Natural killer cell (primary cell): Measurements from ENCODE around the gene KDM3B. TPM values are rescaled to one million over a fixed set of nuclear protein-coding genes. Genes with fewer than 3 reads are reported as not detected.

Experiments used
- ATAC-seq, 3 donors: fragments of 150-1000 bp in 2 of 3; fragments of 200-7000 bp in 1 of 3; cut with Tn5 transposase; 1 replicate in 1 of 3; 2 replicates in 2 of 3; pipeline ENCODE4 v1.10.0; 2021; ENCODE audit warnings: mild to moderate bottlenecking in 2 of 3, moderate library complexity in 2 of 3
- DNase-seq, 2 donors: peaks; one replicate each; pipeline versions ENCODE4 v3.0.0 to v3.0.0-alpha.2; 2013 to 2021; ENCODE audit warnings: mixed read lengths in 1 of 2
- H3K27ac ChIP-seq: one replicate; pipeline ENCODE4 v1.5.1; 2013; ENCODE audit warnings: mild to moderate bottlenecking, low read length
- H3K27me3 ChIP-seq: one replicate; pipeline ENCODE4 v1.6.1; 2013; ENCODE audit warnings: low read length; ENCODE audit not compliant: control insufficient read depth, insufficient read depth
- H3K36me3 ChIP-seq: one replicate; pipeline ENCODE4 v1.6.1; 2013; ENCODE audit warnings: low read length; ENCODE audit not compliant: control insufficient read depth, insufficient read depth
- H3K4me1 ChIP-seq: one replicate; pipeline ENCODE4 v1.6.1; 2013; ENCODE audit warnings: low read length; ENCODE audit not compliant: control insufficient read depth, insufficient read depth
- H3K4me3 ChIP-seq: one replicate; pipeline ENCODE4 v1.5.1; 2013; ENCODE audit warnings: low read length
- H3K9me3 ChIP-seq: one replicate; pipeline ENCODE4 v1.6.1; 2013; ENCODE audit warnings: low read length; ENCODE audit not compliant: control insufficient read depth, insufficient read depth
- H3K27ac Mint-ChIP-seq, 2 donors: one replicate each; pipeline ENCODE4 v1.8.0; 2022; ENCODE audit warnings: mild to moderate bottlenecking in 2 of 2, mixed read lengths in 2 of 2, moderate library complexity in 1 of 2
- H3K27me3 Mint-ChIP-seq, 2 donors: one replicate each; pipeline ENCODE4 v1.8.0; 2022; ENCODE audit warnings: low read depth in 2 of 2, mixed read lengths in 2 of 2
- H3K36me3 Mint-ChIP-seq: one replicate; pipeline ENCODE4 v1.8.0; 2022; ENCODE audit warnings: mixed read lengths
- H3K4me1 Mint-ChIP-seq, 2 donors: one replicate each; pipeline ENCODE4 v1.8.0; 2022; ENCODE audit warnings: mixed read lengths in 2 of 2
- H3K4me3 Mint-ChIP-seq: one replicate; pipeline ENCODE4 v1.8.0; 2022; ENCODE audit warnings: mild to moderate bottlenecking, moderate library complexity, mixed read lengths
- H3K9me3 Mint-ChIP-seq, 2 donors: one replicate each; pipeline ENCODE4 v1.8.0; 2022; ENCODE audit warnings: mixed read lengths in 2 of 2
- WGBS: methylation state at CpG from one replicate; pipeline ENCODE4 v1.1.7; 2013; ENCODE audit warnings: missing lambda C conversion rate; ENCODE audit not compliant: insufficient coverage; 5-methylcytosine and 5-hydroxymethylcytosine counted together
- intact Hi-C: fragments of 100-400 bp; cut with micrococcal nuclease; formaldehyde crosslinking; loops from one replicate; pipeline ENCODE4 v1.14.2; 2022
- total RNA-seq, 4 donors: library from RNA; stranded (reverse); fragments of 120-200 nt in 1 of 4; gene quantifications; one replicate each; pipeline versions ENCODE4 v1.2.3 to v1.2.4, GENCODE V29; 2013 to 2022
- TF ChIP-seq, protein P1 (sequence below): fragments of 200-600 bp; IDR thresholded peaks from one replicate; pipeline ENCODE4 v1.8.0; 2022; ENCODE audit warnings: antibody characterized with exemption

KDM3B gene
- total RNA-seq, 3 donors from 2014 or later (not counting 1 experiment from before 2014, with no cell fraction given) = 82.3 to 87.1 (median 82.3) TPM

- Histone ChIP-seq H3K27ac (peak overlapping the region; percentile 97), H3K9me3 (no peaks in the 10 kb centered on the region), H3K36me3 (peaks cover 13% of the 10 kb centered on the region), H3K4me1 (peaks cover 18% of the 10 kb centered on the region), H3K4me3 (peak overlapping the region; percentile 61), H3K27me3 (no peaks in the 10 kb centered on the region)
- Mint-ChIP-seq H3K4me1 (peaks cover 40 to 41% of the 10 kb centered on the region in 2 donors), H3K9me3 (no peaks in the 10 kb centered on the region), H3K27me3 (no peaks in the 10 kb centered on the region), H3K36me3 (no peaks in the 10 kb centered on the region), H3K27ac (peak overlapping the region; percentile 89 to 99), H3K4me3 (peak overlapping the region; percentile 88)
- WGBS = 27% methylated on average over 2 of the region's 2 CpGs
- intact Hi-C loops = loop anchor here (2.0 kb wide), 1 partner anchor 13 kb away; the partner anchor contains the start of gene KDM3B
- DNase-seq (no peak), ATAC-seq (no peak)
- TF ChIP-seq, protein P1, sequence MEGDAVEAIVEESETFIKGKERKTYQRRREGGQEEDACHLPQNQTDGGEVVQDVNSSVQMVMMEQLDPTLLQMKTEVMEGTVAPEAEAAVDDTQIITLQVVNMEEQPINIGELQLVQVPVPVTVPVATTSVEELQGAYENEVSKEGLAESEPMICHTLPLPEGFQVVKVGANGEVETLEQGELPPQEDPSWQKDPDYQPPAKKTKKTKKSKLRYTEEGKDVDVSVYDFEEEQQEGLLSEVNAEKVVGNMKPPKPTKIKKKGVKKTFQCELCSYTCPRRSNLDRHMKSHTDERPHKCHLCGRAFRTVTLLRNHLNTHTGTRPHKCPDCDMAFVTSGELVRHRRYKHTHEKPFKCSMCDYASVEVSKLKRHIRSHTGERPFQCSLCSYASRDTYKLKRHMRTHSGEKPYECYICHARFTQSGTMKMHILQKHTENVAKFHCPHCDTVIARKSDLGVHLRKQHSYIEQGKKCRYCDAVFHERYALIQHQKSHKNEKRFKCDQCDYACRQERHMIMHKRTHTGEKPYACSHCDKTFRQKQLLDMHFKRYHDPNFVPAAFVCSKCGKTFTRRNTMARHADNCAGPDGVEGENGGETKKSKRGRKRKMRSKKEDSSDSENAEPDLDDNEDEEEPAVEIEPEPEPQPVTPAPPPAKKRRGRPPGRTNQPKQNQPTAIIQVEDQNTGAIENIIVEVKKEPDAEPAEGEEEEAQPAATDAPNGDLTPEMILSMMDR = no peak
Observed at GRCh38 chr5:138339464-138339863, 13.0 kb upstream of the KDM3B start.

GRCh38 chr5:138340008-138340407 is 12.5 kb upstream of the KDM3B start:
- Histone ChIP-seq H3K27ac (no peak overlapping the region), H3K27me3 (no peaks in the 10 kb centered on the region), H3K4me3 (no peak overlapping the region), H3K4me1 (peaks cover 18% of the 10 kb centered on the region), H3K9me3 (no peaks in the 10 kb centered on the region), H3K36me3 (peaks cover 18% of the 10 kb centered on the region)
- 40% methylated on average over 1 of the region's 3 CpGs for WGBS
- peak overlapping the region; percentile 88 for H3K4me3 Mint-ChIP-seq
- no peak for ATAC-seq
- intact Hi-C loops = no loop called here
- H3K27me3 Mint-ChIP-seq = no peaks in the 10 kb centered on the region
- no peaks in the 10 kb centered on the region for H3K36me3 Mint-ChIP-seq
- H3K4me1 Mint-ChIP-seq = peaks cover 40 to 41% of the 10 kb centered on the region in 2 donors
- TF ChIP-seq, protein P1 = no peak
- no peak for DNase-seq
- no peaks in the 10 kb centered on the region for H3K9me3 Mint-ChIP-seq
- peak overlapping the region; percentile 89 to 99 for H3K27ac Mint-ChIP-seq

GRCh38 chr5:138344887-138345622 is 7.4 kb upstream of the KDM3B start:
- Mint-ChIP-seq H3K27ac (no peak overlapping the region), H3K4me1 (peaks cover 17 to 21% of the 10 kb centered on the region in 2 donors), H3K9me3 (no peaks in the 10 kb centered on the region), H3K4me3 (no peak overlapping the region), H3K36me3 (no peaks in the 10 kb centered on the region), H3K27me3 (no peaks in the 10 kb centered on the region)
- H3K4me1 ChIP-seq = no peaks in the 10 kb centered on the region
- intact Hi-C loops = no loop called here
- peak in 1 of 3 donors; percentile 14 for ATAC-seq
- H3K4me3 ChIP-seq = no peak overlapping the region
- no peaks in the 10 kb centered on the region for H3K27me3 ChIP-seq
- WGBS = 98% methylated on average over 32 of the region's 32 CpGs
- DNase-seq = no peak
- no peak overlapping the region for H3K27ac ChIP-seq
- H3K9me3 ChIP-seq = no peaks in the 10 kb centered on the region
- peaks cover 44% of the 10 kb centered on the region for H3K36me3 ChIP-seq
- TF ChIP-seq, protein P1 = no peak
